Prostate gland (tissue), 2 donors: ENCODE data around the gene GABBR2.

Experiments used
- POLR2A ChIP-seq: fragments of 450-650 bp; IDR thresholded peaks from one replicate; pipeline ENCODE4 v1.6.1; 2016; ENCODE audit warnings: antibody characterized with exemption, mild to moderate bottlenecking
- POLR2AphosphoS5 ChIP-seq: sonication (generic); formaldehyde crosslinking; IDR thresholded peaks from one replicate; pipeline ENCODE4 v1.6.1; 2017; ENCODE audit warnings: antibody characterized with exemption
- TF ChIP-seq, protein P1 (sequence below), 4 experiments: fragments of 200-600 bp in 2 of 4; fragments of 450-650 bp in 2 of 4; sonication (generic) in 2 of 4; IDR thresholded peaks; 1 replicate in 3 of 4; 2 replicates in 1 of 4; pipeline ENCODE4 v1.5.1; 2016 to 2019; ENCODE audit warnings: antibody characterized with exemption in 4 of 4, mild to moderate bottlenecking in 2 of 4, moderate library complexity in 2 of 4

- TF ChIP-seq, protein P1, sequence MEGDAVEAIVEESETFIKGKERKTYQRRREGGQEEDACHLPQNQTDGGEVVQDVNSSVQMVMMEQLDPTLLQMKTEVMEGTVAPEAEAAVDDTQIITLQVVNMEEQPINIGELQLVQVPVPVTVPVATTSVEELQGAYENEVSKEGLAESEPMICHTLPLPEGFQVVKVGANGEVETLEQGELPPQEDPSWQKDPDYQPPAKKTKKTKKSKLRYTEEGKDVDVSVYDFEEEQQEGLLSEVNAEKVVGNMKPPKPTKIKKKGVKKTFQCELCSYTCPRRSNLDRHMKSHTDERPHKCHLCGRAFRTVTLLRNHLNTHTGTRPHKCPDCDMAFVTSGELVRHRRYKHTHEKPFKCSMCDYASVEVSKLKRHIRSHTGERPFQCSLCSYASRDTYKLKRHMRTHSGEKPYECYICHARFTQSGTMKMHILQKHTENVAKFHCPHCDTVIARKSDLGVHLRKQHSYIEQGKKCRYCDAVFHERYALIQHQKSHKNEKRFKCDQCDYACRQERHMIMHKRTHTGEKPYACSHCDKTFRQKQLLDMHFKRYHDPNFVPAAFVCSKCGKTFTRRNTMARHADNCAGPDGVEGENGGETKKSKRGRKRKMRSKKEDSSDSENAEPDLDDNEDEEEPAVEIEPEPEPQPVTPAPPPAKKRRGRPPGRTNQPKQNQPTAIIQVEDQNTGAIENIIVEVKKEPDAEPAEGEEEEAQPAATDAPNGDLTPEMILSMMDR (IDR thresholded peaks at IDR 0.05), result no peak
- TF ChIP-seq POLR2A (no peak), POLR2AphosphoS5 (no peak)
Observed at GRCh38 chr9:98551511-98552286, 157.0 kb downstream of the GABBR2 start.
